H1 (cell line): Measurements from ENCODE around the gene ETDB. TPM values are rescaled to one million over a fixed set of nuclear protein-coding genes. Genes with fewer than 3 reads are reported as not detected.

Experiments used
- CTCF ChIA-PET: fragments of 300-600 bp; sonication (Branson Sonifier 250); formaldehyde crosslinking; loops from one replicate; lab custom pipeline; 2021; ENCODE audit not compliant: partially characterized antibody; lab: Charles Lee
- POLR2A ChIA-PET: fragments of 300-600 bp; sonication (Branson Sonifier 250); formaldehyde crosslinking; loops from one replicate; lab custom pipeline; 2021; ENCODE audit warnings: inconsistent platforms; ENCODE audit not compliant: partially characterized antibody; lab: Charles Lee
- DNase-seq, 2 experiments: peaks; one replicate each; pipeline versions ENCODE4 v3.0.0 to v3.0.0-alpha.2; 2010 to 2022; ENCODE audit warnings: low spot score in 2 of 2, low read depth in 1 of 2, mixed read lengths in 1 of 2
- FAIRE-seq: peaks from 2 replicates; lab custom pipeline; 2011; peaks lifted over from hg19 to GRCh38; lab: Jason Lieb, UNC
- H2AFZ ChIP-seq: 2 replicates; pipeline ENCODE4 v1.8.1; 2012; ENCODE audit warnings: low read length, inconsistent platforms
- H2AK5ac ChIP-seq: 2 replicates; pipeline ENCODE4 v1.6.1; 2013; ENCODE audit warnings: low read depth, low read length
- H2BK120ac ChIP-seq: replicated peaks from 2 replicates; pipeline ENCODE3; 2013; ENCODE audit warnings: low read depth, low read length, inconsistent platforms
- H2BK12ac ChIP-seq: 2 replicates; pipeline ENCODE4 v1.6.1; 2013; ENCODE audit warnings: low read depth, low read length
- H2BK15ac ChIP-seq: 2 replicates; pipeline ENCODE4 v1.6.1; 2013; ENCODE audit warnings: low read length
- H2BK20ac ChIP-seq: 2 replicates; pipeline ENCODE4 v1.6.1; 2013; ENCODE audit warnings: low read length
- H2BK5ac ChIP-seq: 2 replicates; pipeline ENCODE4 v1.6.1; 2013; ENCODE audit warnings: low read depth, low read length
- H3K14ac ChIP-seq: 2 replicates; pipeline ENCODE4 v1.6.1; 2013; ENCODE audit warnings: inconsistent platforms; ENCODE audit not compliant: insufficient read length
- H3K18ac ChIP-seq: 2 replicates; pipeline ENCODE4 v1.6.1; 2013; ENCODE audit warnings: low read length; ENCODE audit errors: extremely low read depth
- H3K23ac ChIP-seq: 2 replicates; pipeline ENCODE4 v1.6.1; 2013; ENCODE audit warnings: inconsistent platforms; ENCODE audit not compliant: insufficient read length
- H3K23me2 ChIP-seq: 2 replicates; pipeline ENCODE4 v1.6.1; 2013; ENCODE audit warnings: low read depth, low read length
- H3K27ac ChIP-seq: 2 replicates; pipeline ENCODE4 v1.6.1; 2011; ENCODE audit warnings: low read depth, low read length, inconsistent platforms
- H3K27me3 ChIP-seq, 4 experiments: replicated peaks in 1 of 4; 1 replicate in 1 of 4; 2 replicates in 3 of 4; pipeline versions ENCODE4 v1.6.1 to v1.8.1; 2011 to 2013; ENCODE audit warnings: low read length in 3 of 4, mild to moderate bottlenecking in 3 of 4, inconsistent platforms in 2 of 4, mixed read lengths in 2 of 4, moderate library complexity in 1 of 4; ENCODE audit not compliant: control insufficient read depth in 3 of 4, insufficient read depth in 3 of 4; ENCODE audit errors: extremely low read depth in 1 of 4
- H3K36me3 ChIP-seq, 4 experiments: 2 replicates each; pipeline versions ENCODE4 v1.6.1 to v1.8.1; 2011 to 2013; ENCODE audit warnings: mild to moderate bottlenecking in 4 of 4, low read length in 3 of 4, moderate library complexity in 2 of 4, control low read depth in 1 of 4, inconsistent platforms in 1 of 4; ENCODE audit not compliant: insufficient read depth in 4 of 4, control insufficient read depth in 2 of 4
- H3K4ac ChIP-seq: replicated peaks from 2 replicates; pipeline ENCODE3; 2013; ENCODE audit warnings: low read length, low read depth, mixed read lengths, inconsistent platforms; ENCODE audit not compliant: insufficient read length
- H3K4me1 ChIP-seq, 4 experiments: replicated peaks in 1 of 4; 1 replicate in 1 of 4; 2 replicates in 3 of 4; pipeline versions ENCODE4 v1.6.1 to v1.8.1; 2011 to 2013; ENCODE audit warnings: low read length in 3 of 4, inconsistent platforms in 2 of 4, mixed read lengths in 1 of 4; ENCODE audit not compliant: insufficient read depth in 4 of 4, control insufficient read depth in 3 of 4
- H3K4me2 ChIP-seq, 2 experiments: 2 replicates each; pipeline versions ENCODE4 v1.6.1 to v1.8.1; 2011 to 2013; ENCODE audit warnings: low read depth in 2 of 2, low read length in 2 of 2, control low read depth in 1 of 2, inconsistent platforms in 1 of 2, mild to moderate bottlenecking in 1 of 2; ENCODE audit not compliant: insufficient read depth in 1 of 2
- H3K4me3 ChIP-seq, 4 experiments: fragments of 200-600, 300-600 bp in 1 of 4; sonication (generic), shearing (Covaris generic), sonication (Bioruptor Twin) in 1 of 4; 2 replicates each; pipeline versions ENCODE4 v1.5.1 to v1.8.1; 2011 to 2016; ENCODE audit warnings: low read length in 4 of 4, low read depth in 3 of 4, control low read depth in 2 of 4, inconsistent platforms in 2 of 4, mild to moderate bottlenecking in 2 of 4, mixed read lengths in 1 of 4, moderate library complexity in 1 of 4; ENCODE audit not compliant: insufficient read depth in 2 of 4; ENCODE audit errors: extremely low read depth in 1 of 4
- H3K56ac ChIP-seq: replicated peaks from 2 replicates; pipeline ENCODE3; 2013; ENCODE audit warnings: low read depth, mild to moderate bottlenecking, mixed read lengths, low read length, inconsistent platforms; ENCODE audit not compliant: insufficient read length
- H3K79me1 ChIP-seq: 2 replicates; pipeline ENCODE4 v1.6.1; 2013; ENCODE audit warnings: low read depth, low read length, control low read depth
- H3K79me2 ChIP-seq, 2 experiments: 2 replicates each; pipeline versions ENCODE4 v1.6.1 to v1.8.1; 2012 to 2013; ENCODE audit warnings: low read length in 2 of 2, mild to moderate bottlenecking in 2 of 2, inconsistent platforms in 1 of 2; ENCODE audit not compliant: insufficient read depth in 2 of 2, control insufficient read depth in 1 of 2
- H3K9ac ChIP-seq, 4 experiments: replicated peaks in 1 of 4; 1 replicate in 1 of 4; 2 replicates in 3 of 4; pipeline versions ENCODE4 v1.6.1 to v1.8.1; 2011 to 2013; ENCODE audit warnings: low read depth in 3 of 4, low read length in 3 of 4, control low read depth in 2 of 4, mild to moderate bottlenecking in 2 of 4, moderate library complexity in 2 of 4, inconsistent platforms in 1 of 4; ENCODE audit errors: extremely low read depth in 1 of 4
- H3K9me3 ChIP-seq, 2 experiments: 2 replicates each; pipeline versions ENCODE4 v1.6.1 to v1.8.1; 2012 to 2013; ENCODE audit warnings: mild to moderate bottlenecking in 2 of 2, moderate library complexity in 2 of 2, control low read depth in 1 of 2, inconsistent platforms in 1 of 2, low read depth in 1 of 2, low read length in 1 of 2, mixed read lengths in 1 of 2; ENCODE audit not compliant: insufficient read depth in 2 of 2
- H4K20me1 ChIP-seq, 2 experiments: replicated peaks in 1 of 2; 2 replicates each; pipeline versions ENCODE3 to v1.8.1; 2011 to 2013; ENCODE audit warnings: inconsistent platforms in 2 of 2, low read length in 2 of 2, mild to moderate bottlenecking in 1 of 2; ENCODE audit not compliant: insufficient read depth in 2 of 2, control insufficient read depth in 1 of 2
- H4K5ac ChIP-seq: 2 replicates; pipeline ENCODE4 v1.6.1; 2013; ENCODE audit warnings: low read length, low read depth, mixed read lengths, inconsistent platforms; ENCODE audit not compliant: insufficient read length
- H4K8ac ChIP-seq: 2 replicates; pipeline ENCODE4 v1.8.0; 2013; ENCODE audit warnings: mild to moderate bottlenecking, moderate library complexity, low read length, inconsistent platforms; ENCODE audit not compliant: insufficient read depth; ENCODE audit errors: extremely low read depth
- H4K91ac ChIP-seq: replicated peaks from 2 replicates; pipeline ENCODE3; 2013; ENCODE audit warnings: low read length, mixed read lengths, inconsistent platforms; ENCODE audit not compliant: insufficient read length
- CTCF ChIP-seq, 3 experiments: IDR thresholded peaks; 1 replicate in 2 of 3; 2 replicates in 1 of 3; pipeline versions ENCODE4 v1.5.1 to v1.6.1; 2011; ENCODE audit warnings: low read length in 3 of 3, mild to moderate bottlenecking in 3 of 3, inconsistent platforms in 2 of 3, low read depth in 1 of 3, moderate library complexity in 1 of 3; ENCODE audit not compliant: insufficient read depth in 1 of 3; ENCODE audit errors: control extremely low read depth in 1 of 3
- E2F6 ChIP-seq: IDR thresholded peaks from 2 replicates; pipeline ENCODE4 v1.6.1; 2012; ENCODE audit warnings: inconsistent platforms
- EZH2 ChIP-seq: fragments of 200-600 bp; sonication (generic); IDR thresholded peaks from 2 replicates; pipeline ENCODE4 v1.7.1; 2012; ENCODE audit warnings: low read depth, mild to moderate bottlenecking, moderate library complexity, low read length, inconsistent platforms; ENCODE audit not compliant: severe bottlenecking
- JUN ChIP-seq: IDR thresholded peaks from 2 replicates; pipeline ENCODE4 v1.6.1; 2011; ENCODE audit warnings: low read depth, mild to moderate bottlenecking, improper control_type of control experiment, low read length
- RNF2 ChIP-seq: fragments of 200-900, 300-1000 bp; sonication (generic); IDR thresholded peaks from 2 replicates; pipeline ENCODE4 v1.7.1; 2016; ENCODE audit warnings: borderline replicate concordance, low read depth, mild to moderate bottlenecking, antibody characterized with exemption, low read length; ENCODE audit not compliant: poor library complexity, severe bottlenecking; ENCODE audit errors: missing control alignments
- SAP30 ChIP-seq: fragments of 300-600 bp; sonication (generic); IDR thresholded peaks from 2 replicates; pipeline ENCODE4 v1.7.1; 2012; ENCODE audit warnings: low read length, moderate library complexity, mild to moderate bottlenecking, inconsistent platforms; ENCODE audit not compliant: insufficient read depth, insufficient replicate concordance
- TAF1 ChIP-seq: IDR thresholded peaks from 2 replicates; pipeline ENCODE4 v1.6.1; 2011; ENCODE audit warnings: mild to moderate bottlenecking, low read depth, low read length
- WGBS, 2 experiments: shearing (Covaris generic) in 1 of 2; methylation state at CpG; one replicate each; pipeline versions ENCODE4 v1.1.6 to v1.1.7; 2013 to 2015; ENCODE audit warnings: low lambda C conversion rate in 2 of 2, mixed read lengths in 2 of 2, inconsistent platforms in 1 of 2, low coverage in 1 of 2, missing lambda C conversion rate in 1 of 2; ENCODE audit not compliant: insufficient replicate concordance in 2 of 2, insufficient coverage in 1 of 2, insufficient read length in 1 of 2; ENCODE audit errors: extremely low coverage in 1 of 2, missing lambda C conversion rate in 1 of 2; 5-methylcytosine and 5-hydroxymethylcytosine counted together
- polyA plus RNA-seq, 7 experiments: library from polyadenylated mRNA; depleted of rRNA in 3 of 7; stranded (reverse) in 5 of 7; unstranded in 2 of 7; fragments of >200 nt in 5 of 7; fragments of 200-250 nt in 2 of 7; gene quantifications; 1 replicate in 5 of 7; 2 replicates in 1 of 7; 4 replicates in 1 of 7; pipeline versions ENCODE4 v1.2.1 to v1.2.3, GENCODE V29; 2011 to 2013; ENCODE audit warnings: missing spikeins in 2 of 7, mixed read lengths in 2 of 7
- total RNA-seq: library from RNA; stranded (reverse); fragmentation: NEBNext Ultra II Directional; extraction: Animal tissue kit (Norgen Biotek cat#: 25700); gene quantifications from 2 replicates; pipeline ENCODE4 v1.2.1, GENCODE V29; 2021

ETDB gene
- total and polyA plus RNA-seq, 2 of the 8 experiments (the other 6 are each of a cell fraction or from before 2014, with no cell fraction given) = not detected

- Histone ChIP-seq H3K4me2 (no peak overlapping the region), H3K56ac (no peak overlapping the region), H2BK5ac (no peak overlapping the region), H2AFZ (no peak overlapping the region), H3K4ac (no peak overlapping the region), H3K23ac (no peak overlapping the region), H3K9me3 (no peaks in the 10 kb centered on the region), H3K79me2 (no peaks in the 10 kb centered on the region), H4K5ac (no peak overlapping the region), H4K8ac (no peak overlapping the region), H2BK15ac (no peak overlapping the region), H2BK120ac (no peak overlapping the region), H3K14ac (no peak overlapping the region), H3K27ac (no peak overlapping the region), H2BK20ac (no peak overlapping the region), H4K20me1 (no peaks in the 10 kb centered on the region), H4K91ac (no peak overlapping the region), H3K18ac (no peak overlapping the region), H3K9ac (no peak overlapping the region), H3K4me3 (no peak overlapping the region), H3K79me1 (no peaks in the 10 kb centered on the region), H3K23me2 (no peaks in the 10 kb centered on the region; the same call in 1 of the 2 replicates), H3K27me3 (no peaks in the 10 kb centered on the region), H3K4me1 (peaks cover 0 to 8% (median 2%) of the 10 kb centered on the region in 4 experiments; a peak in 3 of 7 replicates), H2BK12ac (no peak overlapping the region), H3K36me3 (no peaks in the 10 kb centered on the region; a peak in 1 of 8 replicates), H2AK5ac (no peak overlapping the region)
- DNase-seq (no peak), FAIRE-seq (no peak)
- ChIA-PET CTCF (interaction anchor here (0.9 kb wide), 1 partner anchor 27 kb away, joined by 4 read pairs; no protein-coding TSS in a partner anchor), POLR2A (interaction anchor here (1.7 kb wide), 1 partner anchor 17 kb away, joined by 4 read pairs; no protein-coding TSS in a partner anchor)
- WGBS, 2 experiments = 84% methylated on average over 4 of the region's 5 CpGs; no CpG with 5 or more reads in 1 of the 2 experiments
- no peak for TF ChIP-seq CTCF (IDR thresholded peaks at IDR 0.05; ENCODE audit: control extremely low read depth in 1 of 3, insufficient read depth in 1 of 3, low read depth in 1 of 3, low read length in 3 of 3)
- no peak for TF ChIP-seq E2F6
- no peak for TF ChIP-seq TAF1
- no peak for TF ChIP-seq EZH2
- TF ChIP-seq SAP30 = no peak
- no peak for TF ChIP-seq RNF2
- TF ChIP-seq JUN = no peak
Measured at GRCh38 chrX:135095715-135096114, 24.6 kb downstream of the ETDB start.
